K562 (cell line): ENCODE data around the gene PLEKHH3. TPM values are rescaled to one million over a fixed set of nuclear protein-coding genes. Genes with fewer than 3 reads are reported as not detected.

Source experiments
- ATAC-seq: fragments of 200-7000 bp; cut with Tn5 transposase; 3 replicates; pipeline ENCODE4 v1.9.1; 2020; ENCODE audit warnings: moderate library complexity
- BruUV-seq: library from RNA; stranded (reverse); fragments of 400-500 nt; replicated peaks from 2 replicates; lab custom pipeline; 2021; lab: Mats Ljungman, UMichigan
- CTCF ChIA-PET: fragments of 300-600 bp; formaldehyde crosslinking; extraction: SDS; loops from one replicate; lab custom pipeline; 2021; ENCODE audit warnings: low intra/inter-chr PET ratio; lab: Yijun Ruan, JAX
- POLR2A ChIA-PET: fragments of 300-600, 350-650 bp; sonication (Branson Sonifier 250); formaldehyde crosslinking; extraction: SDS; loops from one replicate; lab custom pipeline; 2021; ENCODE audit warnings: antibody characterized with exemption, inconsistent platforms; lab: Yijun Ruan, JAX
- DNase-seq, 4 experiments: peaks; one replicate each; pipeline versions ENCODE4 v3.0.0 to v3.0.0-alpha.2; 2011 to 2018; ENCODE audit warnings: low spot score in 3 of 4, mixed read lengths in 3 of 4; ENCODE audit errors: extremely low read depth in 1 of 4
- FAIRE-seq: peaks from 2 replicates; lab custom pipeline; 2011; peaks lifted over from hg19 to GRCh38; lab: Jason Lieb, UNC
- H2AFZ ChIP-seq: 2 replicates; pipeline ENCODE4 v1.6.0; 2011; ENCODE audit warnings: low read depth, low read length, control low read depth, inconsistent platforms
- H3K27ac ChIP-seq: fragments of 200-600 bp; 3 replicates; pipeline ENCODE4 v1.8.0; 2011; ENCODE audit warnings: low read depth, mild to moderate bottlenecking, control low read depth, inconsistent platforms, low read length, moderate library complexity, mixed read lengths; ENCODE audit errors: extremely low read depth
- H3K27me3 ChIP-seq, 2 experiments: fragments of 300-600 bp in 1 of 2; 2 replicates in 1 of 2; 3 replicates in 1 of 2; pipeline versions ENCODE4 v1.6.0 to v1.8.0; 2011; ENCODE audit warnings: inconsistent platforms in 2 of 2, low read length in 2 of 2, mild to moderate bottlenecking in 1 of 2, mixed read lengths in 1 of 2, moderate library complexity in 1 of 2; ENCODE audit not compliant: control insufficient read depth in 2 of 2, insufficient read depth in 2 of 2
- H3K36me3 ChIP-seq: fragments of 300-600 bp; 3 replicates; pipeline ENCODE4 v1.8.0; 2011; ENCODE audit warnings: mild to moderate bottlenecking, low read length, inconsistent platforms; ENCODE audit not compliant: control insufficient read depth, insufficient read depth
- H3K4me1 ChIP-seq, 2 experiments: fragments of 200-600 bp in 1 of 2; replicated peaks in 1 of 2; 2 replicates in 1 of 2; 3 replicates in 1 of 2; pipeline versions ENCODE4 v1.5.1 to v1.8.0; 2011; ENCODE audit warnings: inconsistent platforms in 2 of 2, low read length in 2 of 2, mild to moderate bottlenecking in 1 of 2, mixed read lengths in 1 of 2, moderate library complexity in 1 of 2; ENCODE audit not compliant: control insufficient read depth in 2 of 2, insufficient read depth in 2 of 2
- H3K4me2 ChIP-seq: 2 replicates; pipeline ENCODE4 v1.6.1; 2011; ENCODE audit warnings: low read length, control low read depth, inconsistent platforms, mixed read lengths; ENCODE audit not compliant: insufficient read depth
- H3K4me3 ChIP-seq: fragments of 200-600 bp; sonication (generic), shearing (Covaris generic); 2 replicates; pipeline ENCODE4 v1.5.1; 2016; ENCODE audit warnings: control low read depth, inconsistent platforms
- H3K79me2 ChIP-seq: fragments of 200-600 bp; 3 replicates; pipeline ENCODE4 v1.8.0; 2011; ENCODE audit warnings: low read length, inconsistent platforms; ENCODE audit not compliant: control insufficient read depth, insufficient read depth
- H3K9ac ChIP-seq, 2 experiments: 2 replicates each; pipeline versions ENCODE4 v1.6.0 to v1.6.1; 2011; ENCODE audit warnings: low read depth in 2 of 2, low read length in 2 of 2, control low read depth in 1 of 2, inconsistent platforms in 1 of 2, mild to moderate bottlenecking in 1 of 2, mixed read lengths in 1 of 2; ENCODE audit not compliant: insufficient read depth in 1 of 2
- H3K9me1 ChIP-seq: one replicate; pipeline ENCODE4 v1.6.0; 2011; ENCODE audit warnings: inconsistent platforms, mild to moderate bottlenecking, low read length, moderate library complexity; ENCODE audit not compliant: control insufficient read depth, insufficient read depth
- H3K9me3 ChIP-seq: replicated peaks from 2 replicates; pipeline ENCODE4 v1.5.1; 2011; ENCODE audit warnings: low read depth, low read length, inconsistent platforms; ENCODE audit not compliant: control insufficient read depth, insufficient read depth
- H4K20me1 ChIP-seq: replicated peaks from 2 replicates; pipeline ENCODE4 v1.6.1; 2011; ENCODE audit warnings: low read length, inconsistent platforms, mixed read lengths; ENCODE audit not compliant: control insufficient read depth, insufficient read depth
- BCOR ChIP-seq: fragments of 450-650 bp; IDR thresholded peaks from 2 replicates; pipeline ENCODE4 v1.6.1; 2016
- DMBX1 ChIP-seq: fragments of 250-450 bp; sonication (Bioruptor Pico); IDR thresholded peaks from 2 replicates; pipeline ENCODE4 v1.8.0; 2022; ENCODE audit warnings: inconsistent platforms, mild to moderate bottlenecking, moderate library complexity, borderline replicate concordance
- ELK3 ChIP-seq: fragments of 450-650 bp; formaldehyde crosslinking; IDR thresholded peaks from 2 replicates; pipeline ENCODE4 v1.4.0; 2020; ENCODE audit warnings: mild to moderate bottlenecking
- GATA2 ChIP-seq: sonication (generic); formaldehyde crosslinking; IDR thresholded peaks from 2 replicates; pipeline ENCODE4 v1.4.0; 2020; ENCODE audit warnings: mild to moderate bottlenecking, missing genetic modification reagents
- HBP1 ChIP-seq: fragments of 450-650 bp; formaldehyde crosslinking; IDR thresholded peaks from 2 replicates; pipeline ENCODE4 v1.4.0; 2022; ENCODE audit warnings: missing genetic modification characterization
- HNRNPH1 ChIP-seq: fragments of 200-400 bp; formaldehyde crosslinking; optimal IDR thresholded peaks from 2 replicates; pipeline ENCODE3; 2017; ENCODE audit warnings: low read depth, mild to moderate bottlenecking, low read length, moderate library complexity
- JUND ChIP-seq, 2 experiments: IDR thresholded peaks; 2 replicates in 1 of 2; 3 replicates in 1 of 2; pipeline ENCODE4 v1.6.1; 2011; ENCODE audit warnings: borderline replicate concordance in 2 of 2, low read depth in 2 of 2, low read length in 2 of 2, improper control_type of control experiment in 1 of 2, missing biosample characterization in 1 of 2, missing genetic modification characterization in 1 of 2, missing genetic modification reagents in 1 of 2
- NFXL1 ChIP-seq: fragments of 450-650 bp; formaldehyde crosslinking; IDR thresholded peaks from 2 replicates; pipeline ENCODE4 v1.4.0; 2021; ENCODE audit warnings: mild to moderate bottlenecking
- RBBP5 ChIP-seq: fragments of 200-600 bp; sonication (generic); IDR thresholded peaks from 2 replicates; pipeline ENCODE4 v1.6.1; 2012; ENCODE audit warnings: borderline replicate concordance, mild to moderate bottlenecking, low read length, control low read depth, inconsistent platforms; ENCODE audit not compliant: insufficient read depth, poor library complexity, severe bottlenecking
- RBM25 ChIP-seq: fragments of 200-400 bp; formaldehyde crosslinking; IDR thresholded peaks from 2 replicates; pipeline ENCODE4 v1.6.1; 2018; ENCODE audit warnings: low read length, low read depth, moderate library complexity; ENCODE audit not compliant: severe bottlenecking
- TBP ChIP-seq: optimal IDR thresholded peaks from 2 replicates; pipeline ENCODE3; 2011; ENCODE audit warnings: low read depth, low read length, improper control_type of control experiment
- TFE3 ChIP-seq: fragments of 450-650 bp; formaldehyde crosslinking; IDR thresholded peaks from 2 replicates; pipeline ENCODE4 v1.4.0; 2020; ENCODE audit warnings: mild to moderate bottlenecking, mixed read lengths
- ZNF586 ChIP-seq: fragments of 450-650 bp; formaldehyde crosslinking; conservative IDR thresholded peaks from 2 replicates; pipeline ENCODE4 v1.4.0; 2020; ENCODE audit warnings: mild to moderate bottlenecking, moderate library complexity
- WGBS: fragments of 100-300 bp; shearing (Covaris generic); methylation state at CpG from one replicate; pipeline ENCODE4 v1.1.6; 2016; ENCODE audit warnings: low coverage, mixed read lengths; ENCODE audit not compliant: insufficient coverage; ENCODE audit errors: missing lambda C conversion rate; 5-methylcytosine and 5-hydroxymethylcytosine counted together
- in situ Hi-C: fragments of 300-500 bp; cut with MboI; formaldehyde crosslinking; loops from 4 replicates; pipeline ENCODE4 v1.15.0; 2018; ENCODE audit warnings: inconsistent platforms, mixed read lengths
- intact Hi-C: fragments of 100-400 bp; cut with micrococcal nuclease; formaldehyde crosslinking; loops from 2 replicates; pipeline ENCODE4 v1.14.2; 2022
- polyA plus RNA-seq, 8 experiments: library from polyadenylated mRNA; depleted of rRNA in 4 of 8; stranded (reverse) in 5 of 8; unstranded in 3 of 8; fragments of >200 nt; fragmentation: Nextera tagmentation in 2 of 8; fragmentation: Illumina TruSeq in 1 of 8; extraction: Ambion mirVana in 2 of 8; extraction: Trizol in 1 of 8; gene quantifications; 2 replicates each; pipeline versions ENCODE4 v1.2.1 to v1.2.3, GENCODE V29; 2011 to 2014; ENCODE audit warnings: inconsistent platforms in 1 of 8, missing spikeins in 1 of 8
- total RNA-seq, 7 experiments: library from RNA; depleted of rRNA in 6 of 7; stranded (reverse); fragments of >200 nt in 6 of 7; fragmentation: Illumina TruSeq in 2 of 7; extraction: Trizol in 2 of 7; gene quantifications; 2 replicates each; pipeline versions ENCODE4 v1.2.1 to v1.2.3, GENCODE V29; 2011 to 2021; ENCODE audit warnings: low replicate concordance in 1 of 7
- TF ChIP-seq, protein P1 (sequence below): sonication (generic); formaldehyde crosslinking; IDR thresholded peaks from 2 replicates; pipeline ENCODE4 v1.8.0; 2022; ENCODE audit warnings: mild to moderate bottlenecking, low read depth, missing genetic modification reagents
- TF ChIP-seq, protein P2 (sequence below): sonication (generic); formaldehyde crosslinking; IDR thresholded peaks from 2 replicates; pipeline ENCODE4 v1.9.0; 2022; ENCODE audit warnings: mild to moderate bottlenecking, missing genetic modification reagents

Gene PLEKHH3
- total and polyA plus RNA-seq, 9 of the 15 experiments (the other 6 are each of a cell fraction or from before 2014, with no cell fraction given) = 0.58 to 34.5 (median 5.0) TPM

GRCh38 chr17:42725143-42725542 is 48.3 kb upstream of the PLEKHH3 start (continued):
- TF ChIP-seq HBP1 = no peak
- TF ChIP-seq HNRNPH1 = no peak
- peak; percentile 17 for TF ChIP-seq RBM25
- TF ChIP-seq TFE3 (CRISPR knock-in tag) = no peak
- TF ChIP-seq DMBX1 (CRISPR knock-in tag) = no peak

DNA sequence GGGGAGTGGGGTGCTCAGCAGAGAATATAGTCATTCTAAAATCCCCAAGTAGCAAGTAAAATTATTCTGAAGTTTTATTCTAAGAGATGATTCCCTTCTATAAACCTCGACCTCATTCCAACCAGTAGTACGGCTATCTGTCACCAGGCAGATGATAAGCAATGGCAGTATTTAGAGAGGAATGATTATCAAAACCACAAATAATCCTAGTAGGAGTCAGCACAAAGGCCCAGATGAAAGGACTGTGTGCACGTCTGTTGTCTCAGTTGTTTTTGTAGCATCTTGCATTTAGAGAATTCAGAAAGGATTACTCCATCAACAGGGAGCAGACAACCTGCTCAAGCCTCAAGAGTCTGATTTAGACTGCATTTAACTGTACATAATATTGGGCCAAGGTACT is 46.8 kb upstream of the PLEKHH3 start:
- Histone ChIP-seq H3K79me2 (no peaks in the 10 kb centered on the region), H3K27ac (no peak overlapping the region), H2AFZ (no peak overlapping the region), H3K36me3 (peaks cover 57% of the 10 kb centered on the region), H3K9me3 (no peaks in the 10 kb centered on the region), H3K4me1 (no peaks in the 10 kb centered on the region), H3K27me3 (no peaks in the 10 kb centered on the region), H3K4me2 (no peak overlapping the region), H4K20me1 (no peaks in the 10 kb centered on the region), H3K4me3 (no peak overlapping the region), H3K9me1 (no peaks in the 10 kb centered on the region), H3K9ac (no peak overlapping the region)
- ChIA-PET CTCF (no interaction called here), POLR2A (no interaction called here)
- in situ Hi-C loops (loop anchor here (5.0 to 10.0 kb wide), 2 partner anchors 99 to 211 kb away; partner anchors contain the start of gene BECN1), intact Hi-C loops (loop anchor here (5.0 kb wide), 1 partner anchor 214 kb away; no protein-coding TSS in a partner anchor)
- FAIRE-seq = no peak
- no peak for ATAC-seq
- TF ChIP-seq ELK3 (CRISPR knock-in tag) (no peak), TBP (no peak), BCOR (no peak), RBBP5 (no peak), GATA2 (CRISPR knock-in tag) (no peak), ZNF586 (CRISPR knock-in tag) (no peak), JUND (IDR thresholded peaks at IDR 0.05; ENCODE audit: borderline replicate concordance, low read depth, low read length) (no peak), JUND (tag; IDR thresholded peaks at IDR 0.05; ENCODE audit: borderline replicate concordance, low read depth, low read length) (no peak), NFXL1 (no peak)
- TF ChIP-seq, protein P1, sequence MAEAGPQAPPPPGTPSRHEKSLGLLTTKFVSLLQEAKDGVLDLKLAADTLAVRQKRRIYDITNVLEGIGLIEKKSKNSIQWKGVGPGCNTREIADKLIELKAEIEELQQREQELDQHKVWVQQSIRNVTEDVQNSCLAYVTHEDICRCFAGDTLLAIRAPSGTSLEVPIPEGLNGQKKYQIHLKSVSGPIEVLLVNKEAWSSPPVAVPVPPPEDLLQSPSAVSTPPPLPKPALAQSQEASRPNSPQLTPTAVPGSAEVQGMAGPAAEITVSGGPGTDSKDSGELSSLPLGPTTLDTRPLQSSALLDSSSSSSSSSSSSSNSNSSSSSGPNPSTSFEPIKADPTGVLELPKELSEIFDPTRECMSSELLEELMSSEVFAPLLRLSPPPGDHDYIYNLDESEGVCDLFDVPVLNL (CRISPR knock-in tag) = no peak
- TF ChIP-seq, protein P2, sequence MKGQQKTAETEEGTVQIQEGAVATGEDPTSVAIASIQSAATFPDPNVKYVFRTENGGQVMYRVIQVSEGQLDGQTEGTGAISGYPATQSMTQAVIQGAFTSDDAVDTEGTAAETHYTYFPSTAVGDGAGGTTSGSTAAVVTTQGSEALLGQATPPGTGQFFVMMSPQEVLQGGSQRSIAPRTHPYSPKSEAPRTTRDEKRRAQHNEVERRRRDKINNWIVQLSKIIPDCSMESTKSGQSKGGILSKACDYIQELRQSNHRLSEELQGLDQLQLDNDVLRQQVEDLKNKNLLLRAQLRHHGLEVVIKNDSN = no peak
- DNase-seq = no peak
- 17% methylated on average over 3 of the region's 3 CpGs for WGBS
- BruUV-seq = no TSS peak
